Measurements from ENCODE around the gene ASB3.

The ASB3 gene

GRCh38 chr2:53828331-53828730 lies 41.6 kb upstream of the ASB3 start:
- no peaks in the 10 kb centered on the region for H3K9me2 ChIP-seq (replicated peaks; ENCODE audit: insufficient read depth, low read length)
- no peak overlapping the region for H2AFZ ChIP-seq (ENCODE audit: low read length)
- H3K27me3 ChIP-seq (replicated peaks; ENCODE audit: insufficient read depth, low read length) = no peaks in the 10 kb centered on the region
- no peak overlapping the region for H3K4me3 ChIP-seq (ENCODE audit: low read length)
- H3F3A ChIP-seq (ENCODE audit: insufficient read depth, low read length) = no peaks in the 10 kb centered on the region
- TF ChIP-seq EZH2 (optimal IDR thresholded peaks at IDR 0.05; ENCODE audit: low read depth, low read length) = no peak
- no peak for TF ChIP-seq CTCF (IDR thresholded peaks at IDR 0.05; ENCODE audit: low read length)
- TF ChIP-seq EZH2phosphoT487 (IDR thresholded peaks at IDR 0.05; ENCODE audit: low read length) = no peak
- no peaks in the 10 kb centered on the region for H4K20me1 ChIP-seq (ENCODE audit: insufficient read depth, low read length)
- H3K4me1 ChIP-seq (ENCODE audit: low read length) = no peaks in the 10 kb centered on the region
- H3K9ac ChIP-seq (ENCODE audit: low read length) = no peak overlapping the region
- H3K36me3 ChIP-seq (replicated peaks; ENCODE audit: insufficient read depth, low read length) = no peaks in the 10 kb centered on the region
- no peaks in the 10 kb centered on the region for H3K9me3 ChIP-seq (replicated peaks; ENCODE audit: insufficient read depth, low read length)
- DNase-seq = no peak
- no peak overlapping the region for H3K27ac ChIP-seq (ENCODE audit: low read length)
- no peak overlapping the region for H3K4me2 ChIP-seq (ENCODE audit: low read depth, low read length)
- no peaks in the 10 kb centered on the region for H3K79me2 ChIP-seq (ENCODE audit: low read length)

- no peaks in the 10 kb centered on the region for H3K27me3 ChIP-seq (replicated peaks; ENCODE audit: insufficient read depth, low read length)
- H3K79me2 ChIP-seq (ENCODE audit: low read length) = no peaks in the 10 kb centered on the region
- H3K4me2 ChIP-seq (ENCODE audit: low read depth, low read length) = no peak overlapping the region
- H3K4me1 ChIP-seq (ENCODE audit: low read length) = no peaks in the 10 kb centered on the region
- H3K4me3 ChIP-seq (ENCODE audit: low read length) = no peak overlapping the region
- H3F3A ChIP-seq (ENCODE audit: insufficient read depth, low read length) = no peaks in the 10 kb centered on the region
- no peaks in the 10 kb centered on the region for H4K20me1 ChIP-seq (ENCODE audit: insufficient read depth, low read length)
- no peaks in the 10 kb centered on the region for H3K9me3 ChIP-seq (replicated peaks; ENCODE audit: insufficient read depth, low read length)
- H3K36me3 ChIP-seq (replicated peaks; ENCODE audit: insufficient read depth, low read length) = no peaks in the 10 kb centered on the region
- DNase-seq = no peak
- H3K9ac ChIP-seq (ENCODE audit: low read length) = no peak overlapping the region
- no peak overlapping the region for H3K27ac ChIP-seq (ENCODE audit: low read length)
- TF ChIP-seq EZH2 (optimal IDR thresholded peaks at IDR 0.05; ENCODE audit: low read depth, low read length) (no peak), EZH2phosphoT487 (IDR thresholded peaks at IDR 0.05; ENCODE audit: low read length) (no peak), CTCF (IDR thresholded peaks at IDR 0.05; ENCODE audit: low read length) (no peak)
- no peak overlapping the region for H2AFZ ChIP-seq (ENCODE audit: low read length)
- no peaks in the 10 kb centered on the region for H3K9me2 ChIP-seq (replicated peaks; ENCODE audit: insufficient read depth, low read length)
These were observed 40.8 kb upstream of the ASB3 start for GRCh38 chr2:53827398-53828175.

GRCh38 chr2:53826587-53827397 lies 40.0 kb upstream of the ASB3 start:
- Histone ChIP-seq H3K9ac (ENCODE audit: low read length) (no peak overlapping the region), H3K27ac (ENCODE audit: low read length) (no peak overlapping the region)
- no peak for TF ChIP-seq CTCF (IDR thresholded peaks at IDR 0.05; ENCODE audit: low read length)
- TF ChIP-seq EZH2phosphoT487 (IDR thresholded peaks at IDR 0.05; ENCODE audit: low read length) = no peak
- no peak for TF ChIP-seq EZH2 (optimal IDR thresholded peaks at IDR 0.05; ENCODE audit: low read depth, low read length)

More at GRCh38 chr2:53826587-53827397, 40.0 kb upstream of the ASB3 start:
- H3K4me3 ChIP-seq (ENCODE audit: low read length) = no peak overlapping the region
- no peak overlapping the region for H3K4me2 ChIP-seq (ENCODE audit: low read depth, low read length)
- no peaks in the 10 kb centered on the region for H3K36me3 ChIP-seq (replicated peaks; ENCODE audit: insufficient read depth, low read length)
- no peaks in the 10 kb centered on the region for H3F3A ChIP-seq (ENCODE audit: insufficient read depth, low read length)
- H3K79me2 ChIP-seq (ENCODE audit: low read length) = no peaks in the 10 kb centered on the region
- H3K4me1 ChIP-seq (ENCODE audit: low read length) = no peaks in the 10 kb centered on the region
- no peaks in the 10 kb centered on the region for H4K20me1 ChIP-seq (ENCODE audit: insufficient read depth, low read length)
- DNase-seq = no peak
- H3K27me3 ChIP-seq (replicated peaks; ENCODE audit: insufficient read depth, low read length) = no peaks in the 10 kb centered on the region
- H2AFZ ChIP-seq (ENCODE audit: low read length) = no peak overlapping the region
- no peaks in the 10 kb centered on the region for H3K9me2 ChIP-seq (replicated peaks; ENCODE audit: insufficient read depth, low read length)
- no peaks in the 10 kb centered on the region for H3K9me3 ChIP-seq (replicated peaks; ENCODE audit: insufficient read depth, low read length)

All from MM.1S (cell line).